ENCODE data around the gene C8B. TPM values are rescaled to one million over a fixed set of nuclear protein-coding genes. Genes with fewer than 3 reads are reported as not detected.

C8B gene
- total RNA-seq, 1 donor from 2014 or later = not detected

DNA sequence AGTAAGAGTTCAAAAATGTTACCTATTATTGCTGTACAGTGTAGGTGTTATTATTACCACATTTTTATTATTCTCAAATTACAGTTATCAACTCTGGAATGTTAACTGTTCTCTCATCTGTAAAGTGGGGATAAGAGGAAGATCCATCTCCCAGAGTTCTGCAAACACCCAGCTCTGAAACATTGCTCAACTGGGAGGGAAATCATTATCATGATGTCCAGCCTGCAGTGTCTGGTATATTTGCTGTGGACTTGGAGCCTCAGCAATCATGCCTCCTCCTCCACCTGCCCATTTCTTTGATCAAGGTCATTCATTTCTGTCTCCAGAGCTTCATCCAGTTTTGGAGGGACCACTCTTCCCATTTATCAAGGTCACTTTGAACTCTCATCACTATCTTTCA is 71.8 kb downstream of the C8B start:
- TF ChIP-seq, protein P1, sequence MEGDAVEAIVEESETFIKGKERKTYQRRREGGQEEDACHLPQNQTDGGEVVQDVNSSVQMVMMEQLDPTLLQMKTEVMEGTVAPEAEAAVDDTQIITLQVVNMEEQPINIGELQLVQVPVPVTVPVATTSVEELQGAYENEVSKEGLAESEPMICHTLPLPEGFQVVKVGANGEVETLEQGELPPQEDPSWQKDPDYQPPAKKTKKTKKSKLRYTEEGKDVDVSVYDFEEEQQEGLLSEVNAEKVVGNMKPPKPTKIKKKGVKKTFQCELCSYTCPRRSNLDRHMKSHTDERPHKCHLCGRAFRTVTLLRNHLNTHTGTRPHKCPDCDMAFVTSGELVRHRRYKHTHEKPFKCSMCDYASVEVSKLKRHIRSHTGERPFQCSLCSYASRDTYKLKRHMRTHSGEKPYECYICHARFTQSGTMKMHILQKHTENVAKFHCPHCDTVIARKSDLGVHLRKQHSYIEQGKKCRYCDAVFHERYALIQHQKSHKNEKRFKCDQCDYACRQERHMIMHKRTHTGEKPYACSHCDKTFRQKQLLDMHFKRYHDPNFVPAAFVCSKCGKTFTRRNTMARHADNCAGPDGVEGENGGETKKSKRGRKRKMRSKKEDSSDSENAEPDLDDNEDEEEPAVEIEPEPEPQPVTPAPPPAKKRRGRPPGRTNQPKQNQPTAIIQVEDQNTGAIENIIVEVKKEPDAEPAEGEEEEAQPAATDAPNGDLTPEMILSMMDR (conservative IDR thresholded peaks at IDR 0.05) = no peak
- no peaks in the 10 kb centered on the region for H3K9me3 Mint-ChIP-seq
- no peak for DNase-seq (ENCODE audit: low read depth, low spot score)
- H3K27ac Mint-ChIP-seq (ENCODE audit: unreplicated experiment) = no peak overlapping the region
- no peaks in the 10 kb centered on the region for H3K27me3 Mint-ChIP-seq (ENCODE audit: low read depth)
- no peak overlapping the region for H3K4me3 Mint-ChIP-seq
- peaks cover 2% of the 10 kb centered on the region for H3K4me1 Mint-ChIP-seq
- H3K36me3 Mint-ChIP-seq (ENCODE audit: low read depth) = no peaks in the 10 kb centered on the region

DNA sequence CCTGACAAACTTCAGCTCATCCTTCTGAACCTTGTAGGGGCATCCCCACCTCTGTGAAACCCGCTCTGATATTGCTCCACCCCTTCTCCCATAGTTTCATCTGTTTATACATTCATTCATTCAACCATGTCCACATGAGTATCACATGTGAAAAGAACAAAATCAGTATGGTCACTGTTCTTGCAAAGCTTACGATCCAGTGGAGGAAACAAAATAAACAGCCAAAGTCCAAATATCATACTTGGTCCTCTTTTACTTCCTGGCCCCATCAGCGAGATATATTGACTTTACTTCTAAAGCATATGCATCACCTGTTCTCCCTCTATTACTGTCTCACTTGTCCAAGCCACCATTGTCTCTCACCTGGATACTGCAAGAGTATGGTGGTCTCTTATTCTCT is 75.6 kb downstream of the C8B start:
- no peaks in the 10 kb centered on the region for H3K4me1 Mint-ChIP-seq
- H3K4me3 Mint-ChIP-seq = no peak overlapping the region
- H3K36me3 Mint-ChIP-seq (ENCODE audit: low read depth) = no peaks in the 10 kb centered on the region
- TF ChIP-seq, protein P1 (conservative IDR thresholded peaks at IDR 0.05) = no peak
- no peak overlapping the region for H3K27ac Mint-ChIP-seq (ENCODE audit: unreplicated experiment)
- no peak for DNase-seq (ENCODE audit: low read depth, low spot score)
- no peaks in the 10 kb centered on the region for H3K9me3 Mint-ChIP-seq
- no peaks in the 10 kb centered on the region for H3K27me3 Mint-ChIP-seq (ENCODE audit: low read depth)

DNA sequence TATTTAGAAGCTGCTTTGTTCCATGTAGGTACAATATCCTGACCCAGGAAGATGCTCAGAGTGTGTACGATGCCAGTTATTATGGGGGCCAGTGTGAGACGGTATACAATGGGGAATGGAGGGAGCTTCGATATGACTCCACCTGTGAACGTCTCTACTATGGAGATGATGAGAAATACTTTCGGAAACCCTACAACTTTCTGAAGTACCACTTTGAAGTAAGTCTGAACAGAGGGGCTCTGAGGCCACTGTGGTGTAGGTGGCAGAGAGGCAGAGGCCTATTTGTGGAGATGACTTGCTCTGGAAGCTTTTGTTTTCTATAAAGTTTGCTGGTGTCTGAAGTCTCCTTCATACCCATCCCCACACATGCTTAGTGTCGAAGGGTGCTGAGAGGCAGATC is 84.4 kb downstream of the C8B start:
- no peak for DNase-seq (ENCODE audit: low read depth, low spot score)
- Mint-ChIP-seq H3K9me3 (peaks cover 3% of the 10 kb centered on the region), H3K36me3 (ENCODE audit: low read depth) (no peaks in the 10 kb centered on the region), H3K27me3 (ENCODE audit: low read depth) (no peaks in the 10 kb centered on the region), H3K27ac (ENCODE audit: unreplicated experiment) (no peak overlapping the region), H3K4me3 (no peak overlapping the region), H3K4me1 (no peaks in the 10 kb centered on the region)
- TF ChIP-seq, protein P1 (conservative IDR thresholded peaks at IDR 0.05) = no peak

DNA sequence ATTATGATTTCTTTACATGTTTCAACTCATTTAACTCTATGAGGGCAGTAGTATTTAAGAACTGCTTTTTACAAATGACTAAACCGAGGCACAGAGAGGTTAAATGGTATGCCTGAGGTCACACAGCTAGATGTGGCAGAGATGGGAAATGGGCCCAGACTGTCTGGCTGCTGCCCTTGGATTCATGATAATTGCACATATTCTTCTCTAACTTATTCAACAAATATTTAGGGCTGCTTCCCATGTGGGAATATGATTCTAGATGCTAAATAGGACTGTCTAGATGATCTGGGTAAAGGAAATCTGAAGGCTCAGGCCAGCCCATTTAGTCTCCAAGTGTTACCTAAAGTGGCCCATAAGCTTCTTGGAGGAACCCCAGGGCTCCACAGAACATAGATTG is 85.0 kb downstream of the C8B start:
- DNase-seq (ENCODE audit: low read depth, low spot score) = no peak
- TF ChIP-seq, protein P1 (conservative IDR thresholded peaks at IDR 0.05) = no peak
- no peak overlapping the region for H3K27ac Mint-ChIP-seq (ENCODE audit: unreplicated experiment)
- no peaks in the 10 kb centered on the region for H3K27me3 Mint-ChIP-seq (ENCODE audit: low read depth)
- no peak overlapping the region for H3K4me3 Mint-ChIP-seq
- H3K36me3 Mint-ChIP-seq (ENCODE audit: low read depth) = no peaks in the 10 kb centered on the region
- H3K9me3 Mint-ChIP-seq = peaks cover 3% of the 10 kb centered on the region
- no peaks in the 10 kb centered on the region for H3K4me1 Mint-ChIP-seq

Other genes starting within 250 kb of the C8B start
- gene FYB2, start 146.6 kb downstream of the C8B start, total RNA-seq = not detected in 2 replicates
- not detected in 2 replicates for gene C8A, start 111.2 kb downstream of the C8B start, total RNA-seq